DOHH2 (cell line): ENCODE measurements around the gene GLI3.

Experiments used
- H3F3A ChIP-seq: fragments of 200-600 bp; sonication (generic), shearing (Covaris generic); 2 replicates; pipeline ENCODE4 v1.6.0; 2016; ENCODE audit warnings: antibody characterized with exemption, mild to moderate bottlenecking; ENCODE audit not compliant: control insufficient read depth, insufficient read depth
- H3K27ac ChIP-seq: fragments of 200-600 bp; sonication (generic); 2 replicates; pipeline ENCODE4 v1.5.1; 2014; ENCODE audit warnings: low read depth, mild to moderate bottlenecking, low read length, moderate library complexity
- H3K27me3 ChIP-seq: fragments of 200-600 bp; sonication (generic); 2 replicates; pipeline ENCODE4 v1.6.1; 2014; ENCODE audit warnings: mild to moderate bottlenecking, low read length, mixed read lengths; ENCODE audit not compliant: control insufficient read depth
- H3K36me3 ChIP-seq: fragments of 200-600 bp; sonication (generic); 2 replicates; pipeline ENCODE4 v1.6.1; 2014; ENCODE audit warnings: mild to moderate bottlenecking, low read length, moderate library complexity, mixed read lengths; ENCODE audit not compliant: control insufficient read depth
- H3K4me1 ChIP-seq: fragments of 200-600 bp; sonication (generic); 2 replicates; pipeline ENCODE4 v1.6.1; 2014; ENCODE audit warnings: mild to moderate bottlenecking, low read length, mixed read lengths; ENCODE audit not compliant: control insufficient read depth
- H3K4me2 ChIP-seq: fragments of 200-600 bp; sonication (generic); 2 replicates; pipeline ENCODE4 v1.6.0; 2014; ENCODE audit warnings: mild to moderate bottlenecking, low read length, moderate library complexity
- H3K4me3 ChIP-seq: fragments of 200-600 bp; sonication (generic); 2 replicates; pipeline ENCODE4 v1.5.1; 2014; ENCODE audit warnings: mild to moderate bottlenecking, low read length, mixed read lengths
- H3K79me2 ChIP-seq: fragments of 200-600 bp; sonication (generic); 2 replicates; pipeline ENCODE4 v1.6.1; 2014; ENCODE audit warnings: mild to moderate bottlenecking, low read length, mixed read lengths; ENCODE audit not compliant: control insufficient read depth
- H3K9me2 ChIP-seq: fragments of 200-600 bp; sonication (generic); replicated peaks from 2 replicates; pipeline ENCODE4 v1.6.1; 2014; ENCODE audit warnings: mild to moderate bottlenecking, low read length, mixed read lengths; ENCODE audit not compliant: control insufficient read depth
- H3K9me3 ChIP-seq: fragments of 200-600 bp; sonication (generic); 2 replicates; pipeline ENCODE4 v1.6.1; 2014; ENCODE audit warnings: antibody characterized with exemption, low read length, mixed read lengths; ENCODE audit not compliant: control insufficient read depth, insufficient read depth
- H4K20me1 ChIP-seq: fragments of 200-600 bp; sonication (generic); 2 replicates; pipeline ENCODE4 v1.6.0; 2014; ENCODE audit warnings: low read depth, mild to moderate bottlenecking, antibody characterized with exemption, low read length, moderate library complexity; ENCODE audit not compliant: control insufficient read depth, insufficient read depth
- CTCF ChIP-seq: fragments of 200-600 bp; sonication (generic); IDR thresholded peaks from one replicate; pipeline ENCODE4 v1.5.1; 2014; ENCODE audit warnings: antibody characterized with exemption, mild to moderate bottlenecking, low read depth, low read length; ENCODE audit not compliant: poor library complexity, severe bottlenecking
- EZH2phosphoT487 ChIP-seq: fragments of 200-600 bp; sonication (generic); IDR thresholded peaks from 2 replicates; pipeline ENCODE4 v1.6.1; 2017; ENCODE audit warnings: borderline replicate concordance, mild to moderate bottlenecking, antibody characterized with exemption, low read length, moderate library complexity, mixed read lengths

GLI3 gene

GRCh38 chr7:42217548-42217947 lies 19.5 kb downstream of the GLI3 start:
- H3K9me2 ChIP-seq: no peaks in the 10 kb centered on the region
- no peaks in the 10 kb centered on the region for H3F3A ChIP-seq
- no peaks in the 10 kb centered on the region for H3K36me3 ChIP-seq
- H4K20me1 ChIP-seq: no peaks in the 10 kb centered on the region
- H3K79me2 ChIP-seq: no peaks in the 10 kb centered on the region
- no peak overlapping the region for H3K4me2 ChIP-seq
- H3K4me3 ChIP-seq: no peak overlapping the region
- no peak overlapping the region for H3K27ac ChIP-seq
- H3K27me3 ChIP-seq: no peaks in the 10 kb centered on the region
- no peak for TF ChIP-seq CTCF
- TF ChIP-seq EZH2phosphoT487: no peak
- no peaks in the 10 kb centered on the region for H3K9me3 ChIP-seq
- no peaks in the 10 kb centered on the region for H3K4me1 ChIP-seq

GRCh38 chr7:42217053-42217452 lies 20.0 kb downstream of the GLI3 start:
- Histone ChIP-seq H3K9me2 (no peaks in the 10 kb centered on the region), H3K36me3 (no peaks in the 10 kb centered on the region), H3K4me1 (no peaks in the 10 kb centered on the region), H3K9me3 (no peaks in the 10 kb centered on the region), H3K79me2 (no peaks in the 10 kb centered on the region), H3F3A (no peaks in the 10 kb centered on the region), H3K27me3 (no peaks in the 10 kb centered on the region), H3K4me2 (no peak overlapping the region), H3K4me3 (no peak overlapping the region), H4K20me1 (no peaks in the 10 kb centered on the region), H3K27ac (no peak overlapping the region)
- TF ChIP-seq EZH2phosphoT487 (no peak), CTCF (no peak)

GRCh38 chr7:42214060-42214679 lies 22.8 kb downstream of the GLI3 start:
- Histone ChIP-seq H3K27me3 (no peaks in the 10 kb centered on the region), H3K4me1 (no peaks in the 10 kb centered on the region), H3F3A (no peaks in the 10 kb centered on the region), H3K4me2 (no peak overlapping the region), H3K9me3 (no peaks in the 10 kb centered on the region), H3K36me3 (no peaks in the 10 kb centered on the region), H3K9me2 (no peaks in the 10 kb centered on the region), H3K79me2 (no peaks in the 10 kb centered on the region), H3K27ac (no peak overlapping the region), H3K4me3 (no peak overlapping the region), H4K20me1 (no peaks in the 10 kb centered on the region)
- TF ChIP-seq CTCF (no peak), EZH2phosphoT487 (no peak)

- TF ChIP-seq EZH2phosphoT487 (no peak), CTCF (no peak)
- Histone ChIP-seq H3K27me3 (no peaks in the 10 kb centered on the region), H3K4me3 (no peak overlapping the region), H3K79me2 (no peaks in the 10 kb centered on the region), H3F3A (no peaks in the 10 kb centered on the region), H3K9me2 (no peaks in the 10 kb centered on the region), H3K4me1 (no peaks in the 10 kb centered on the region), H3K36me3 (no peaks in the 10 kb centered on the region), H3K27ac (no peak overlapping the region), H4K20me1 (no peaks in the 10 kb centered on the region), H3K4me2 (no peak overlapping the region), H3K9me3 (no peaks in the 10 kb centered on the region)
These were observed 23.9 kb downstream of the GLI3 start for GRCh38 chr7:42213093-42213492.
